HEK293 (cell line): Measurements from ENCODE around the gene DSP.

Experiments used
- CTCF ChIA-PET: fragments of 350-600 bp; formaldehyde crosslinking; extraction: SDS; loops from one replicate; lab custom pipeline; 2021; ENCODE audit warnings: antibody characterized with exemption; lab: Yijun Ruan, JAX
- POLR2A ChIA-PET: fragments of 300-600 bp; formaldehyde crosslinking; extraction: SDS; loops from one replicate; lab custom pipeline; 2020; ENCODE audit warnings: antibody characterized with exemption, inconsistent platforms; lab: Yijun Ruan, JAX
- H3K27ac ChIP-seq: fragments of 200-500 bp; sonication (Bioruptor generic); 2 replicates; pipeline ENCODE4 v1.5.1; 2014; ENCODE audit warnings: low read depth, low read length, control low read depth, inconsistent platforms; ENCODE audit errors: extremely low read depth
- H3K36me3 ChIP-seq, 2 experiments: fragments of 200-500 bp in 1 of 2; sonication (Bioruptor generic) in 1 of 2; 1 replicate in 1 of 2; 2 replicates in 1 of 2; pipeline ENCODE4 v1.5.1; 2014 to 2017; ENCODE audit warnings: inconsistent platforms in 2 of 2, low read length in 2 of 2; ENCODE audit not compliant: control insufficient read depth in 2 of 2, insufficient read depth in 1 of 2
- H3K4me1 ChIP-seq: fragments of 200-500 bp; sonication (Bioruptor generic); 2 replicates; pipeline ENCODE4 v1.5.1; 2014; ENCODE audit warnings: mild to moderate bottlenecking, low read length, inconsistent platforms; ENCODE audit not compliant: control insufficient read depth, insufficient read depth
- H3K4me3 ChIP-seq: 2 replicates; pipeline ENCODE4 v1.5.1; 2011; ENCODE audit warnings: low read depth, mild to moderate bottlenecking, control low read depth, low read length, moderate library complexity
- H3K9me3 ChIP-seq: fragments of 200-500 bp; sonication (Bioruptor generic); 2 replicates; pipeline ENCODE4 v1.5.1; 2014; ENCODE audit warnings: low read depth, low read length, inconsistent platforms; ENCODE audit not compliant: control insufficient read depth, insufficient read depth
- BCL6B ChIP-seq: fragments of 450-650 bp; formaldehyde crosslinking; IDR thresholded peaks from 2 replicates; pipeline ENCODE4 v1.5.1; 2017; ENCODE audit warnings: missing biosample characterization, missing genetic modification characterization
- EGR2 ChIP-seq: fragments of 450-650 bp; formaldehyde crosslinking; IDR thresholded peaks from 2 replicates; pipeline ENCODE4 v1.5.1; 2016; ENCODE audit warnings: low read depth, missing biosample characterization, missing genetic modification characterization
- REPIN1 ChIP-seq: fragments of 450-650 bp; formaldehyde crosslinking; IDR thresholded peaks from 2 replicates; pipeline ENCODE4 v1.5.1; 2017; ENCODE audit warnings: missing biosample characterization, missing genetic modification characterization, low read depth
- SP3 ChIP-seq: fragments of 450-650 bp; formaldehyde crosslinking; IDR thresholded peaks from 2 replicates; pipeline ENCODE4 v1.5.1; 2016; ENCODE audit warnings: missing biosample characterization, missing genetic modification characterization
- WT1 ChIP-seq: fragments of 450-650 bp; formaldehyde crosslinking; IDR thresholded peaks from 2 replicates; pipeline ENCODE4 v1.5.1; 2016; ENCODE audit warnings: missing biosample characterization, missing genetic modification characterization
- ZBTB17 ChIP-seq: fragments of 450-650 bp; formaldehyde crosslinking; IDR thresholded peaks from 2 replicates; pipeline ENCODE4 v1.5.1; 2016; ENCODE audit warnings: missing biosample characterization, missing genetic modification characterization
- ZBTB20 ChIP-seq: fragments of 450-650 bp; formaldehyde crosslinking; IDR thresholded peaks from 2 replicates; pipeline ENCODE4 v1.5.1; 2016; ENCODE audit warnings: missing biosample characterization, missing genetic modification characterization
- ZNF140 ChIP-seq: fragments of 450-650 bp; formaldehyde crosslinking; IDR thresholded peaks from 2 replicates; pipeline ENCODE4 v1.5.1; 2016; ENCODE audit warnings: missing biosample characterization, missing genetic modification characterization
- ZNF223 ChIP-seq: fragments of 450-650 bp; formaldehyde crosslinking; IDR thresholded peaks from 2 replicates; pipeline ENCODE4 v1.5.1; 2016; ENCODE audit warnings: missing biosample characterization, missing genetic modification characterization
- ZNF398 ChIP-seq: fragments of 450-650 bp; formaldehyde crosslinking; IDR thresholded peaks from 2 replicates; pipeline ENCODE4 v1.5.1; 2017; ENCODE audit warnings: missing biosample characterization, missing genetic modification characterization
- ZNF423 ChIP-seq: fragments of 450-650 bp; formaldehyde crosslinking; IDR thresholded peaks from 2 replicates; pipeline ENCODE4 v1.5.1; 2016; ENCODE audit warnings: missing biosample characterization, missing genetic modification characterization
- ZNF426 ChIP-seq: fragments of 450-650 bp; formaldehyde crosslinking; IDR thresholded peaks from 2 replicates; pipeline ENCODE4 v1.5.1; 2017; ENCODE audit warnings: missing biosample characterization, missing genetic modification characterization, mild to moderate bottlenecking, inconsistent platforms, moderate library complexity
- ZNF571 ChIP-seq: fragments of 450-650 bp; formaldehyde crosslinking; IDR thresholded peaks from 2 replicates; pipeline ENCODE4 v1.5.0; 2017; ENCODE audit warnings: missing biosample characterization, missing genetic modification characterization
- ZNF623 ChIP-seq: fragments of 450-650 bp; formaldehyde crosslinking; IDR thresholded peaks from 2 replicates; pipeline ENCODE4 v1.5.1; 2016; ENCODE audit warnings: missing biosample characterization, missing genetic modification characterization
- ZNF654 ChIP-seq: fragments of 450-650 bp; formaldehyde crosslinking; IDR thresholded peaks from 2 replicates; pipeline ENCODE4 v1.5.1; 2016; ENCODE audit warnings: low read depth, missing biosample characterization, missing genetic modification characterization
- ZNF677 ChIP-seq: fragments of 450-650 bp; IDR thresholded peaks from 2 replicates; pipeline ENCODE4 v1.5.0; 2018; ENCODE audit warnings: missing biosample characterization, mild to moderate bottlenecking, missing genetic modification characterization, moderate library complexity
- ZNF692 ChIP-seq: fragments of 450-650 bp; formaldehyde crosslinking; IDR thresholded peaks from 2 replicates; pipeline ENCODE4 v1.5.1; 2016; ENCODE audit warnings: missing biosample characterization, missing genetic modification characterization
- ZNF76 ChIP-seq: fragments of 450-650 bp; formaldehyde crosslinking; IDR thresholded peaks from 2 replicates; pipeline ENCODE4; 2016; ENCODE audit warnings: low read depth, missing biosample characterization, missing genetic modification characterization, borderline replicate concordance
- ZSCAN4 ChIP-seq: fragments of 450-650 bp; formaldehyde crosslinking; IDR thresholded peaks from 2 replicates; pipeline ENCODE4 v1.5.1; 2017; ENCODE audit warnings: missing biosample characterization, missing genetic modification characterization

DSP gene

GRCh38 chr6:7628909-7629308 lies 87.4 kb downstream of the DSP start:
- Histone ChIP-seq H3K4me3 (no peak overlapping the region), H3K27ac (no peak overlapping the region), H3K4me1 (peaks cover 9% of the 10 kb centered on the region; the same call in 1 of the 2 replicates), H3K9me3 (no peaks in the 10 kb centered on the region), H3K36me3 (no peaks in the 10 kb centered on the region)
- TF ChIP-seq ZNF423 (tag by site-specific recombination), result no peak
- no peak for TF ChIP-seq ZNF223 (tag by site-specific recombination)
- no peak for TF ChIP-seq SP3 (tag by site-specific recombination)
- POLR2A ChIA-PET, result interaction anchor here (0.6 kb wide), 1 partner anchor 90 kb away, joined by 4 read pairs; no protein-coding TSS in a partner anchor
- CTCF ChIA-PET, result interaction anchor here (0.6 to 1.4 kb wide), 2 partner anchors 13 to 377 kb away, joined by 5 to 6 read pairs; no protein-coding TSS in a partner anchor

- Histone ChIP-seq H3K4me3 (no peak overlapping the region), H3K9me3 (no peaks in the 10 kb centered on the region), H3K4me1 (peaks cover 9% of the 10 kb centered on the region; the same call in 1 of the 2 replicates), H3K27ac (no peak overlapping the region), H3K36me3 (no peaks in the 10 kb centered on the region)
- CTCF ChIA-PET, result interaction anchor here (0.6 to 1.4 kb wide), 2 partner anchors 13 to 377 kb away, joined by 5 to 6 read pairs; no protein-coding TSS in a partner anchor
- no peak for TF ChIP-seq ZNF654 (tag by site-specific recombination)
- no peak for TF ChIP-seq ZNF426
- no peak for TF ChIP-seq WT1 (tag by site-specific recombination)
- no peak for TF ChIP-seq REPIN1 (tag by site-specific recombination)
- TF ChIP-seq ZNF140 (tag by site-specific recombination), result no peak
- no peak for TF ChIP-seq ZSCAN4 (tag by site-specific recombination)
- TF ChIP-seq ZNF76 (tag by site-specific recombination), result no peak
- no peak for TF ChIP-seq ZBTB20 (tag by site-specific recombination)
- TF ChIP-seq ZNF623 (tag by site-specific recombination), result no peak
- no peak for TF ChIP-seq ZNF692
- TF ChIP-seq BCL6B (tag by site-specific recombination), result no peak
- no peak for TF ChIP-seq ZNF398 (tag by site-specific recombination)
- no peak for TF ChIP-seq EGR2 (tag by site-specific recombination)
- TF ChIP-seq ZBTB17 (tag by site-specific recombination), result no peak
- TF ChIP-seq ZNF677 (tag by site-specific recombination), result no peak
- TF ChIP-seq ZNF571 (tag by site-specific recombination), result no peak
- POLR2A ChIA-PET, result no interaction called here
Observed at GRCh38 chr6:7629321-7629720, 87.8 kb downstream of the DSP start.
